NB4 (cell line): ENCODE results near the gene MEIOB.

Experiments used
- DNase-seq: peaks from one replicate; pipeline ENCODE4 v3.0.0; 2010; ENCODE audit warnings: low read depth
- H3K4me3 ChIP-seq: one replicate; pipeline ENCODE4 v1.5.1; 2011; ENCODE audit warnings: mild to moderate bottlenecking, low read depth, low read length, moderate library complexity
- CTCF ChIP-seq: IDR thresholded peaks from one replicate; pipeline ENCODE4 v1.5.1; 2012; ENCODE audit warnings: low read depth, low read length
- MAX ChIP-seq: IDR thresholded peaks from 2 replicates; pipeline ENCODE4 v1.6.1; 2011; ENCODE audit warnings: low read depth, low read length
- MYC ChIP-seq: IDR thresholded peaks from 2 replicates; pipeline ENCODE4 v1.6.1; 2011; ENCODE audit warnings: low read depth, low read length
- POLR2A ChIP-seq: IDR thresholded peaks from 2 replicates; pipeline ENCODE4 v1.6.1; 2011; ENCODE audit warnings: mild to moderate bottlenecking; ENCODE audit not compliant: insufficient read length; ENCODE audit errors: extremely low read depth

The MEIOB gene

DNA sequence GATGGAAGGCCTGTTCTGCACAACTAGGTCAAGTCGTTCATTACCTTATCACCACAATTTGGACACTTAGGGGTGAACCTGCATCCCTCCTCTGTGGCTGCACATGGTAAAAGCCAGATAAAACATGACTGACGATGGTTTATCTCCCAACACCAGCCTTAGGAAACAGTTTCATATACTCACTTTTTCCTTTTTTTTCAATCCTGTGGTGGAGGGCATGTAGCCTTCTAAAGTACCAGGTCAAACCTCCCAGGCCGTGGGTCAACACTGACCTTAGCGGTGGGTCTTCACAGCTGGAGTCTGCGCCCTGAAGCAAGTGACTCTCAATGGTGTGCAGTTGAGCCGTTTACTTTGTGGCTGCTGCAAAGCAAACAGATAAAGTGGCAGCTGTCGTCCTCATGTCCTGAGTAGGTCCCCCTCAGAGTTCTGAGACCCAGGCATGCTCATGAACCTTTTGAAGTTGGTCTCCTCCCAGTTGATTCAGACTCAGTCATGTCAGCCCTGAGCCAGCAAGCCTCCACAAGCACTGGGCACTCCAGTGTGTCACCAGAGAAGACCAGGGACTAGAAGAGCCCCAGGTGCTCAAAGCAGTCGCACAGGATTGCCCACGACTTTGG is 39.0 kb downstream of the MEIOB start:
- no peak for DNase-seq
- no peak overlapping the region for H3K4me3 ChIP-seq
- TF ChIP-seq POLR2A, result no peak

- no peak for TF ChIP-seq MAX
- TF ChIP-seq POLR2A, result no peak
- no peak for TF ChIP-seq MYC
- no peak for TF ChIP-seq CTCF
- no peak overlapping the region for H3K4me3 ChIP-seq
- no peak for DNase-seq
Measured at GRCh38 chr16:1831186-1832075, 40.5 kb downstream of the MEIOB start.

DNA sequence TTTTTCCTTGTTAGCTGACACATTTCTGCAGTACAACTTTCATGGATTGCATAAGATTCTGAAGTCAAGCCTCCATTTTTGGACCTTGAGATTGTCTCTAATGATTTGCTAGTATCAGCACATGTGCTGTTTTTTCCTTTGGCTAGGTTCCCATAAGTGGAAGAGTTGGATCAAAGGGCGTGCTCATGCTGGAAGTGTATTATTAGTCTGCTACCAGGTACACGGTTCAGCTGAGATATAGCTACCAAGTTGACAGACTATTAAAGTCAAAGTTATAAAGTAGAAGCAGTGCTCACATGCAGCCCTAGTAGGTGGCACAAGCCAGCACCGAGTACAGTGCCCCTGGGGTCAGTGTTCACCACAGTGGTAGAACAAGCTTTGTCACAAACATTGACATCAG is 41.8 kb downstream of the MEIOB start:
- H3K4me3 ChIP-seq, result no peak overlapping the region
- DNase-seq, result no peak
- no peak for TF ChIP-seq MYC
- no peak for TF ChIP-seq CTCF
- TF ChIP-seq POLR2A, result no peak

DNA sequence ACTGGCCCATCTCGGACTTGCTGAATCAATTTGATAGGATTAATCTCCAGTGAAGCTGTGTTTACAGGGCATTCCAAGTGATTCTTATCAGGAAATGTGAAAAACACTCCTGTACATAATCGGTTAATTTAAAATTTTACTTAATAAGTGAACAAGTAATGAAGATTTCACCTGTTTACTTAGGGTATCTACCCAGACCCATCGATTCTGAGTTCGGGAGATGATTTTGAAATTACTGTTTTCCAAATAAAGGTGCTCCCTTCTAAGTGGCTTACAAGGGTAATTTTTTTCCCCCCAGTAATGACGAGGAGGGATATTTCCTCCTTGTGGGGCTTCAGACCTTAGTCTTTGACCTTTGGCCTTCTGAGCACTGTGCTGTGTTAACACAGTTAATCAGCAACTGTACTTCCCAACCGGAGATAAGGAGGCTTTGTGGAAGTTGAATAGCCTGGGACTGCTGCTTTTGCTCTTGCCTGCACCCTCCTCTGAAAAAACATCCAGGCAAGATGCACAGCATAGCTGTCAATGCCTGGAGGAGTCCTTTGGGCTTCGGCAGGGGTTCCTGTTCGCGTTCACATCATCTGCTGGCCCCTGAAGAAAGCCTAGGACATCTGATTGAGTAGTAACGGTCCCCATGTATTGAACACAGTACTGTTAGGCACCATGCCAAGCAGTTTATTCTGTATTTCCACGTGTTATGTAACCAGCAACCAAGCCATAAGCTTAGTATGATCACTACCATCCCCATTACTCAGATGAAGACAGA is 43.1 kb downstream of the MEIOB start:
- TF ChIP-seq CTCF (no peak), MYC (no peak), POLR2A (no peak), MAX (no peak)
- peak overlapping the region; percentile 96 for H3K4me3 ChIP-seq
- DNase-seq, result no peak

DNA sequence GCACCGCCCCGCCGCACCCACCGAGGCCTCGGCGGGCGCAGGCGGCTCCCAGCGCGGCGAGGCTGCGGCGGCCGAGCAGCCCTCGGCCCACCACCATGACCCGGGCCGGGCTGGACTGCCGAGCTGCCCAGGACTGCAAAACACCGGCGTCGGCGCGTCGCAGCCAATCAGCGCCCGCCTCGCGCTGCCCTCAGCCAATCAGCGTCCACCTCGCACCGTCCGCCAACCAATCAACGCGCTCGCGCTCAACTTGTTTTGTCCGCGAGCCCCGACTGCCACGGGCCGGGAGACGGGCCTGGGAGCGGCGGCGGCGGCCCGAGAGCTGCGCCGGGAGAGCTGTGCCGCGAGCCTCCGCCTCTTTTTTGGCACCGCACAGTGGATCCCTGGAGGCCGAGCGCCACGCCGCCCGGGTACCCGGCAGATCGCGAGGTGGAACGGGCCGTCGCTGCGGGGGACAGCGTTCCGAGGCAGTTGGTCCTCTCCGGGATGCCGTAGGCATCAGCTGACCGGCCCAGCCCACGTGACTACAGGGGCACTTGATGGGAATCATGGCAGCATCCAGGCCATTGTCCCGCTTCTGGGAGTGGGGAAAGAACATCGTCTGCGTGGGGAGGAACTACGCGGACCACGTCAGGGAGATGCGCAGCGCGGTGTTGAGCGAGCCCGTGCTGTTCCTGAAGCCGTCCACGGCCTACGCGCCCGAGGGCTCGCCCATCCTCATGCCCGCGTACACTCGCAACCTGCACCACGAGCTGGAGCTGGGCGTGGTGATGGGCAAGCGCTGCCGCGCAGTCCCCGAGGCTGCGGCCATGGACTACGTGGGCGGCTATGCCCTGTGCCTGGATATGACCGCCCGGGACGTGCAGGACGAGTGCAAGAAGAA is 45.0 kb downstream of the MEIOB start, which contains the start of the genes FAHD1 and HAGH:
Gene FAHD1 (plus strand): TSS at position 516 of the 883 bp plus-strand sequence. CDS start 33 bp downstream, at position 549.
Gene HAGH (minus strand): TSS at position 135 of the 883 bp plus-strand sequence. CDS start 38 bp downstream, at position 97.
- TF ChIP-seq CTCF (no peak), MYC (peak; percentile 75), POLR2A (peak; percentile 46), MAX (peak; percentile 95)
- peak within 1 kb of the TSS; percentile 96 for H3K4me3 ChIP-seq
- DNase-seq, result peak; percentile 95
